ENCODE measurements around the gene TMEM176A. TPM values are rescaled to one million over a fixed set of nuclear protein-coding genes. Genes with fewer than 3 reads are reported as not detected.

The TMEM176A gene, protein sequence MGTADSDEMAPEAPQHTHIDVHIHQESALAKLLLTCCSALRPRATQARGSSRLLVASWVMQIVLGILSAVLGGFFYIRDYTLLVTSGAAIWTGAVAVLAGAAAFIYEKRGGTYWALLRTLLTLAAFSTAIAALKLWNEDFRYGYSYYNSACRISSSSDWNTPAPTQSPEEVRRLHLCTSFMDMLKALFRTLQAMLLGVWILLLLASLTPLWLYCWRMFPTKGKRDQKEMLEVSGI
- total RNA-seq, result not detected

DNA sequence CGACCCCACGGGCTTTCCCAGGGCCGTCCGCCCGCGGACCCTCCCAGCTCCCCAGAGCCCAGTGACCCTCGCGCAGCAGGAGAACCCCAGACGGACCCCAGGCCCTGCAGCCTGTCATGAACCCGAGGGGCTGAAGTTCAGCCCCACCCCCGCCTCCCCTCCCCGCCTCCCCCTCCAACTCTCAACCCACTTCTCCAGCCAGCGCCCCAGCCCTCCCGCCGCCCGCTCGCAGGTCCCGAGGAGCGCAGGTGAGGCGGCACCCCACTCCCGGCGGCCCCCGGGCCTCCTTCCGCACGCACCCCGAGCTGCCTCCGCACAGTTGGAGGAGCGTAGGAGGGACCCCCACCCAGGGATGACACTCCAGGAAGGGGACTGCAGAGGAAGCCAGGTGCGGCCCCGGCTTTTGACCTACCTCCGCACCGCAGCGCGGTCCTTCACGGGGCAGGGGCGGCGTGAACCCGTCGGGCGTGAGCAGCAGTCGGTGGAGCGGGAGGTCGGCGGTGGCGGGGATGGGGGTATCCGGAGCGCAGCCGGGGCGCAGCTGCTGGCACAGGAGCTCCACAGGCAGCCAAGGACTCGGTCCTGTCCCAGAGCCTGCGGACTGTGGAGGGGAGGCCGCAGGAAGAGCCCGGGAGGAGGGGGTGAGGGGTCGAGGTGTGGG lies at the start of gene TMEM176A:
TSS of gene TMEM176A (plus strand) at position 189 of the 661 bp plus-strand sequence. CDS start 782 bp downstream, outside the sequence.

DNA sequence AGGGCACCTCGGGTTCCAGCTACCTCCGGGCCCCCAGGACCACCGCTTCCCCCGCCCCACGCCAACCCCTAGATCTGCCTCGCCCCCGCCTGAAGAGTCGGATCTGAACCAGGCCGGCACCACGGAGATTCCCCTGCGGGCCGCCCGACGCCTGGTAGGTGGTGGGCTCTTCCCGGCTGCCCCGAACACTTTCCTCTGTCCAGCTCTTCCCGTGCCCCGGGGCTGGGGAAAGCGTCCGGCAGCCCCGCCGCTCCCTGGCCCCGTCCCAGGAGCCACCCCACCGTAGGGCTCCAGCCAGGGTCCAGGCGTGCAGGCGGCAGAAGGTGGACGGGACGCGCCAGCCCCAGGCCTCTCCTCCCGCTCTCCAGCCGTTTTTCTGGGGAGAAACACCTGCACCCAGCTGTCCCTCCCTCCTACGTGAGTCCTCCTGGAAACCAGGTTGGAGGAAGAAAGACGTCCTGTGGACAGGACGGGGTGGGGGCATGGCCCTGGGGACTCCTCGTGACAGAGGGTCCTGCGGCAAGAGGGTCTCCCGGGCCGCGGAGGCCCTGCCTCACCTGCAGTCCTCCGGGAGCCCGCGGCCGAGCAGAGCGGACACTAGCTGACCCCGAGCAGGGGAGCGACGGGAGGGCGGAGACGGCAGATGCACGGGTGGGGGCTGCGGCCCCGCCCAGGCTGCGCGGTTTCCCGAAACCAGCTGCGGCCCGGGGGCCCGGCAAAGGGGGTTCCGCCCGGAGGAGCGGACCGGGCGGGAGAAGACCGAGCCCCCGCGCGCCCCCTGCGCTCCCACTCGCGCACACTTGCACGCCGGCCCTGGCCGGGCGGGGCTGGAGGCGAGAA lies 608 bp upstream of the TMEM176A start, which contains the start of gene TMEM176B:
TSS of gene TMEM176B (minus strand) at position 624 of the 840 bp plus-strand sequence. CDS start 3,795 bp downstream, outside the sequence.

DNA sequence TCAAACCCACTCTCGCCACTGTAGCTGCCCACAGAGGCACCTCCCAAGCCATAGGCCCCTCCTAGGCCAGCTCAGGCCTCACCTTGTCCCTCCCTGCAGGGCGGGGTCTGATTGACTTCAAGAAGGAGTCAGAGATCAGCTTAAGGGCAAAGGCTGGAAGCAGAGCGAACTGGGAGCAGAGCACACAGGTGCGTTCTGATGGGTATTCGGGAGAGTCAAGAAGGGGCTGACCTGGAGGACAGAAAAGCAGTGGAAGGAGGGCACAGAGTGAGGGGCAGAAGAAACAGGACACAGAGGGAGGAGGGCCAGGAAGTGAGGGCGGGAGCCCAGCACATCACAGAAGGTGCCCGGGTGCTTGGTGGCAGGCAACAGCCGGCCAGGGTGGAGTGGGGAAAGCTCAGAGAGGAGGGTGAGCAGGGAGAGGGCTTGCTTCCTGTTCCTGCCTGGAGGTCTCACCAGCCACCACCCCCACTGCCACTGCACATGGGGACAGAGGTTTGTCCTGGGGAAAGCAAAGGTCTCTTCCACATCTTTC lies 51.9 kb downstream of the TMEM176A start, which contains the start of gene AOC1:
TSS of gene AOC1 (plus strand) at position 147 of the 535 bp plus-strand sequence. CDS start 3,954 bp downstream, outside the sequence.

Other genes starting within 250 kb of the TMEM176A start
- 100 to 1,000 TPM; 354 to 368 TPM for gene GIMAP4, start 233.4 kb upstream of the TMEM176A start, total RNA-seq
- 100 to 1,000 TPM; 118 to 121 TPM for gene GIMAP6, start 168.4 kb upstream of the TMEM176A start, total RNA-seq
- gene GIMAP2, start 115.1 kb upstream of the TMEM176A start, total RNA-seq, result 100 to 1,000 TPM; 114 to 117 TPM
- 10 to 100 TPM; 32.7 to 32.8 TPM for gene GIMAP1, start 84.2 kb upstream of the TMEM176A start, total RNA-seq
- gene GIMAP5, start 63.4 kb upstream of the TMEM176A start, total RNA-seq, result 100 to 1,000 TPM; 139 to 149 TPM
- not detected for gene TMEM176B, start 405 bp upstream of the TMEM176A start, total RNA-seq
- not detected for gene AOC1, start 51.7 kb downstream of the TMEM176A start, total RNA-seq
- gene KCNH2, start 177.6 kb downstream of the TMEM176A start, total RNA-seq, result under 1 TPM; 0.73 to 0.75 TPM
- gene NOS3, start 190.2 kb downstream of the TMEM176A start, total RNA-seq, result 10 to 100 TPM; 31.9 to 38.1 TPM
- gene ATG9B, start 223.7 kb downstream of the TMEM176A start, total RNA-seq, result 10 to 100 TPM; 14.4 to 15.7 TPM
- gene ABCB8, start 227.7 kb downstream of the TMEM176A start, total RNA-seq, result 10 to 100 TPM; 56.1 to 57.4 TPM
- 1 to 10 TPM; 3.7 to 5.3 TPM for gene ASIC3, start 247.8 kb downstream of the TMEM176A start, total RNA-seq